ENCODE results near the gene ITFG1.

Gene ITFG1

DNA sequence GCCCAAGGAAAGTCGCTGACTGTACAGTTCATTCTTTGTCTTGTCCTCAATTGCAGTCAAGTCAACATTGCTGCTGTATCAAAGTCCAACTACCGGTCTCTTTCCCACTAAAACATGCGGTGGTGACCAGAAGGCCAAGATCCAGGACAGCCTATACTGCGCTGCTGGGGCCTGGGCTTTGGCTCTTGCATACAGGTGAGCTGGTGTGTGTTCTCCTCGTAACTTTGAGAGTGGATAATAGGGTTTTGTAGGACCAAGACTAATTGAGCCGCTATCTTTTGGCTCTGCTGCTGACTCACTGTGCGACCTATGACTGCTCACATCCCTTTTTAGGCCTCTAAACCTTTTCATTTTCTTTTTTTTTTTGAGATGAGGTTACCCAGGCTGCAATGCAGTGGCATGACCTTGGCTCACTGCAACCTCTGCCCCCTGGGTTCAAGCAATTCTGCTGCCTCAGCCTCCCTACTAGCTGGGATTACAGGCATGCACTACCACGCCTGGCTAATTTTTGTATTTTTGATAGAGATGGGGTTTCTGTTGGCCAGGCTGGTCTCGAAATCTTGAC lies 38.9 kb upstream of the ITFG1 start:
- ChIA-PET CTCF (no interaction called here), POLR2A (no interaction called here)
- no peaks in the 10 kb centered on the region for H3K4me1 ChIP-seq (ENCODE audit: control insufficient read depth, insufficient read depth, low read length)
- no peaks in the 10 kb centered on the region for H3K9me3 ChIP-seq (ENCODE audit: control insufficient read depth, insufficient read depth, low read depth, low read length)
- H3K27ac ChIP-seq (ENCODE audit: extremely low read depth, low read depth, low read length), result no peak overlapping the region
- no peak overlapping the region for H3K4me3 ChIP-seq (ENCODE audit: low read depth, low read length)
- peaks cover 14 to 57% of the 10 kb centered on the region in 2 experiments for H3K36me3 ChIP-seq (ENCODE audit: control insufficient read depth in 2 of 2, insufficient read depth in 1 of 2, low read length in 2 of 2)
- TF ChIP-seq ZNF302 (tag by site-specific recombination; IDR thresholded peaks at IDR 0.05; ENCODE audit: low read depth), result no peak

DNA sequence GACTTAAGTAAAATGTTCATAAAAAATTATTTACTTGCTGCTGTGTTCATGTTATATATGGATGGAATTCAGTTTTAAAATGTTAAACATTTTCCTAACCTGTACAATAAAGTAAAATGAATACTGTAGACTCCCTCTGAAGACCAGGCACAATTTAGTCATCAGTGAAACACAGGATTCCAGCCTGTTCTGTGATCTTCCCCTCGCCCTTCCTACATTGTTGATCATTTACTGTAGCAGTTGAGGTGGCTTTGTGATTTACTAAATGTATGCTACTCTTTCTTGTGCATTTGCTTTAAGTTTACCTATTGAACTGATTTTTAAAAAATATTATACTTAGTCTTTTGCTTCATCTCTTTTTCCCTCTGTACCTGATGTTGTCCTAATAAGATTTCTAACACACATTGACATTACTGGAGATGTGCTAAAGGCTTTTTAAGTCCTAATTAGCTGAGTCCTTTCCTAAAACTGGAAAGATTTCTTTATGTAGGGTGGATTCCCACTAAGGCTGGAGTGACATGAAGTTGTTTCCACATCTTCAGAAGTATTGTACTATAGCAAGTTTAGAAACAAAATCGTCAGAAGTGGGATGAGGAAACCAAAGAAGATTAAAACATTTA lies 38.3 kb upstream of the ITFG1 start:
- POLR2A ChIA-PET, result no interaction called here
- H3K4me3 ChIP-seq (ENCODE audit: low read depth, low read length), result no peak overlapping the region
- TF ChIP-seq KLF1 (tag by site-specific recombination; IDR thresholded peaks at IDR 0.05) (no peak), ZNF658 (tag by site-specific recombination; IDR thresholded peaks at IDR 0.05) (no peak), KLF16 (tag by site-specific recombination; IDR thresholded peaks at IDR 0.05) (no peak), ZNF600 (tag by site-specific recombination; IDR thresholded peaks at IDR 0.05) (no peak), ZNF555 (tag by site-specific recombination; conservative IDR thresholded peaks at IDR 0.05) (no peak), ZNF692 (tag by site-specific recombination; IDR thresholded peaks at IDR 0.05) (no peak)
- H3K27ac ChIP-seq (ENCODE audit: extremely low read depth, low read depth, low read length), result no peak overlapping the region
- CTCF ChIA-PET, result no interaction called here
- peaks cover 14 to 51% of the 10 kb centered on the region in 2 experiments for H3K36me3 ChIP-seq (ENCODE audit: control insufficient read depth in 2 of 2, insufficient read depth in 1 of 2, low read length in 2 of 2)
- H3K9me3 ChIP-seq (ENCODE audit: control insufficient read depth, insufficient read depth, low read depth, low read length), result no peaks in the 10 kb centered on the region
- H3K4me1 ChIP-seq (ENCODE audit: control insufficient read depth, insufficient read depth, low read length), result no peaks in the 10 kb centered on the region

- Histone ChIP-seq H3K4me3 (ENCODE audit: low read depth, low read length) (no peak overlapping the region), H3K36me3 (ENCODE audit: control insufficient read depth in 2 of 2, insufficient read depth in 1 of 2, low read length in 2 of 2) (peaks cover 3 to 6% of the 10 kb centered on the region in 2 experiments; a peak in 2 of 3 replicates), H3K27ac (ENCODE audit: extremely low read depth, low read depth, low read length) (no peak overlapping the region), H3K9me3 (ENCODE audit: control insufficient read depth, insufficient read depth, low read depth, low read length) (no peaks in the 10 kb centered on the region), H3K4me1 (ENCODE audit: control insufficient read depth, insufficient read depth, low read length) (peaks cover 3% of the 10 kb centered on the region; the same call in 1 of the 2 replicates)
- TF ChIP-seq ZNF544 (tag by site-specific recombination; IDR thresholded peaks at IDR 0.05) (no peak), ZNF521 (tag by site-specific recombination; IDR thresholded peaks at IDR 0.05) (no peak), ZNF26 (tag by site-specific recombination; IDR thresholded peaks at IDR 0.05) (no peak), ZFP3 (tag by site-specific recombination; IDR thresholded peaks at IDR 0.05; ENCODE audit: low read depth) (no peak), YY2 (tag by site-specific recombination; IDR thresholded peaks at IDR 0.05) (no peak), GLIS2 (tag by site-specific recombination; IDR thresholded peaks at IDR 0.05) (no peak), BCL6B (tag by site-specific recombination; IDR thresholded peaks at IDR 0.05) (no peak), WT1 (tag by site-specific recombination; IDR thresholded peaks at IDR 0.05) (no peak)
- TF ChIP-seq, protein P1, sequence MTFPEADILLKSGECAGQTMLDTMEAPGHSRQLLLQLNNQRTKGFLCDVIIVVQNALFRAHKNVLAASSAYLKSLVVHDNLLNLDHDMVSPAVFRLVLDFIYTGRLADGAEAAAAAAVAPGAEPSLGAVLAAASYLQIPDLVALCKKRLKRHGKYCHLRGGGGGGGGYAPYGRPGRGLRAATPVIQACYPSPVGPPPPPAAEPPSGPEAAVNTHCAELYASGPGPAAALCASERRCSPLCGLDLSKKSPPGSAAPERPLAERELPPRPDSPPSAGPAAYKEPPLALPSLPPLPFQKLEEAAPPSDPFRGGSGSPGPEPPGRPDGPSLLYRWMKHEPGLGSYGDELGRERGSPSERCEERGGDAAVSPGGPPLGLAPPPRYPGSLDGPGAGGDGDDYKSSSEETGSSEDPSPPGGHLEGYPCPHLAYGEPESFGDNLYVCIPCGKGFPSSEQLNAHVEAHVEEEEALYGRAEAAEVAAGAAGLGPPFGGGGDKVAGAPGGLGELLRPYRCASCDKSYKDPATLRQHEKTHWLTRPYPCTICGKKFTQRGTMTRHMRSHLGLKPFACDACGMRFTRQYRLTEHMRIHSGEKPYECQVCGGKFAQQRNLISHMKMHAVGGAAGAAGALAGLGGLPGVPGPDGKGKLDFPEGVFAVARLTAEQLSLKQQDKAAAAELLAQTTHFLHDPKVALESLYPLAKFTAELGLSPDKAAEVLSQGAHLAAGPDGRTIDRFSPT (tag by site-specific recombination; IDR thresholded peaks at IDR 0.05), result no peak
- CTCF ChIA-PET, result interaction anchor here (0.5 kb wide), 1 partner anchor 260 kb away, joined by 3 read pairs; no protein-coding TSS in a partner anchor
- POLR2A ChIA-PET, result no interaction called here
Observed at GRCh38 chr16:47493381-47494337, 32.8 kb upstream of the ITFG1 start.

All from HEK293 (cell line).